ENCODE measurements around the gene FBXO41.

Gene FBXO41

GRCh38 chr2:73260338-73260984 lies 23.8 kb downstream of the FBXO41 start:
- no peak for DNase-seq

DNA sequence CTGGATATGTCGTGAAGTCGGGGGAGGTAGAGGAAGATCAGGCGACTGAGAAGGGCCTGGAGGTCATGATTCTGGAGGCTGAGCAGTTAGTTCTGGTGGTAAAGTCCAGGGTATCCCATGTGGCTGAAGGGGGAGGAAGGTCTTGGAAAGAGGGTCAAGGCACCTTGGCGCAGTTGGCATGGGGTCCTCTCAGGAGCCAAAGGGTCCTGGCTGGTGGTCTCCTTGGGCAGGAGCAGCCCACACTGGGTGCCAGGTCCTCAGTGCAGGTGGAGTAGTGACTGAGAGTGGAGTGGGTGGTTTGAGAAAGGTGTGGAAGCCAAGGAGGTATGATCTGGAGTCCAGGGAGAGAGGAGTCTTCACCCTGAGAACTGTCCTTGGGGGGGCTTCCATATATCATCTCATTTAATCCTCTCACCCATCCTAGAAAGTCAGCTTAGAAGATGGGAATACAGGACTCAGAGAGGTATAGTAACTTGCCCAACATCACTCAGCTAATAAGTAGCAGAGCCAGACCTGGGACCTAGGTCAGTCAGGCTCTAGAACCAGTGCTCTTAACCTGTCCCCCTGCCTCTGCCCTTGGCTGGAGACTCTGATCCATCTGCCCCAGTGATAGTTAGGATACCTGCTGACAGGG lies 24.5 kb downstream of the FBXO41 start:
- no peak for DNase-seq

DNA sequence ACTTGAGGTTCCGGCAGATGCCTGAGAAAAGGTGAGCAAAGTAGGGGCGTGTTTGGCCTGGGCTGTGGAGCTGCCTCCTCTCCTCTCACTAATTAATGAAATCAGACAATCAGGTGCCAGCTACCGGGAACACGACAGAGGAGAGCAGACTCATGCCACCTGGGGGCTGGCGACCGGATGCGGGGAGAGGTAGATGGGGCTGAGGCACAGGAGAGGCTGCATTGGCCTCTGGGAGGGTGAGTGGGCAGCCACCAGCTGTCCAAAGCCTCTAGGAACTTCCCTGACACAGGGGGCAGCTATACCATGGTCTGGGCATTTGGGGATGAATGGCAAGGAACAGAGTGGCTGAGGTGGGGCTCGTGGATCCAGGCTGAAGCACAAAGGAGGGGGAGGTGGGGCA lies 25.0 kb downstream of the FBXO41 start:
- DNase-seq: no peak

GRCh38 chr2:73258913-73259215 lies 25.4 kb downstream of the FBXO41 start:
- DNase-seq: no peak

- no peak for DNase-seq
Observed at GRCh38 chr2:73258186-73258912, 25.9 kb downstream of the FBXO41 start.

DNA sequence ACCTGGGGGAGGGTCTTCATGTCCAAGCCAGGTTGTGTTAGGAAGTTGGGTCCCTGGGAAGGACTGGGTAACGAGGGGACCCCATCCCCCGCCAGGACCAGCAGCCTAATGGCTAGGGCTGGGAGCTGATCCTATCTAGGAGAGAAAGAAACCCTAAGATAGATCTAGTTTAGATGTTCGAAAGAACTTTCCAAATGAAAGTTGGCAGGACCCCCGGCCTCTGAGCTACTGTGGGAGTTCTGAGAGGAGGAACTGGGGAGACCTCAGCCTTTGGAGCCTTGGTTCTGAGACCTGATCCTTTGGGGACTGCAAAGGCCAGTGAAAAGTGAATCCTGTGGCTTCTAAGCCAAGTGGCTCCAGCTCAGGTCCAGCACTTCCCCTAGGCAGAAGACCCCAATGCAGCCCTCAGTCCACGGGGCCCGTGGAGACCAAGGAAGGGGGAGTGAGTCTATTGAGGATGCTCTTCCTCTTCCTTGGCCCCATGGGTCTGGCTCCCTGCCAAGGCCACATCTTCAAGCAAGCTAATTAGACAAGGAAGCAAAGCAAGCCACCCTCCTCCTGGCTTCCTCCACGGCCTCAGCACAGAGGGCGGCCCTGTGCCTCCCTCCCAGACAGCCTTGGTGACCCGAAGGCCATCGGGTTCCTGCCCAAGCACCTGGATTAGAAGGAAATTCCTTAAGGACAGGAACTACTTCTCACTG lies 26.7 kb downstream of the FBXO41 start:
- DNase-seq: no peak

- DNase-seq: no peak
Observed at GRCh38 chr2:73257021-73257420, 27.3 kb downstream of the FBXO41 start.

DNA sequence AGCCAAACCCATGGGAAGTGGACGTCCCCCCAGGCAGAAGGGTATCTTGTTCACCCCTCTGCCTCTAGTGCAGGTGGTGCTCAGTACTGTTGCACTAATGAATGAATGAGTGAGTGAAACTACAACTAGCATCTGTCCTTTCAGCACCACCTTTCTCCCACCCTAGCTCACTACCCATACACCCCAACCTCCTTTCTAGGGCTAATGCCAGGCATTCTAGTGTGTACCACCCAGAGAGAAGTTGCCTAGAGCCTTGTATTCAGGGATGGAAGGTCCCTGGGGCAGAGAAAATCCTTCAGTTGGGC lies 27.7 kb downstream of the FBXO41 start:
- DNase-seq: no peak

- DNase-seq: no peak
Observed at GRCh38 chr2:73255907-73256617, 28.2 kb downstream of the FBXO41 start.

DNA sequence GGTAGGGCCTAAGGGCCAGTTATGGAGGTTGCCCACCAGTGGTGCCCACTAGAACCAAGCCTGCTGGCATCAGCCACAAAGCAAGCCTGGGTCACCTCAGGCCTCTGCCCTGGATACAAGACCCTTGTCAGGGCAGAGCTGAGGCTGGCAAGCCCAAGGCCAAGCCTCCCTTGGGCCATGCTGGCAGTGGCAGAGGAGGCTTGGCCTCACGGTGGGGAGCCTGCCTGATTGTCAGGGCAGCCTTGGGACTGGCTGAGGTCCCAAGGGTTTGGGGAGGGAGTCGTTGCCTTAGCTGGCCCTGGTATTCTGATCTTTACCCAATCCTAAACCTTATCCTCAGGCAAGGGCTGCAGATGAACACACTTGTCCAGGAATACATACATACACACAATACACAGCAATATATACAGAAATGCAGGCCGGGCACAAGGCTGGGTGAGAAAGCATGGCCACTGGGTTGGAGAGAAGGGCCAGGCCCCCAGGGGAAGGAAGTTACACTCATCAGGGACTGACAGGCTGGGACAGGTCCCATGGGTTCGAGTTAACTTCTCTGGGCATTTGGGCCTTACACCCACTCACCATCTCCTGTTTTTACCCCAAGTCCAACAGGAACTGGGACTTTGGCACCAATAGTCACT lies 29.2 kb downstream of the FBXO41 start:
- no peak for DNase-seq

- no peak for DNase-seq
Observed at GRCh38 chr2:73254343-73255006, 29.8 kb downstream of the FBXO41 start.

DNA sequence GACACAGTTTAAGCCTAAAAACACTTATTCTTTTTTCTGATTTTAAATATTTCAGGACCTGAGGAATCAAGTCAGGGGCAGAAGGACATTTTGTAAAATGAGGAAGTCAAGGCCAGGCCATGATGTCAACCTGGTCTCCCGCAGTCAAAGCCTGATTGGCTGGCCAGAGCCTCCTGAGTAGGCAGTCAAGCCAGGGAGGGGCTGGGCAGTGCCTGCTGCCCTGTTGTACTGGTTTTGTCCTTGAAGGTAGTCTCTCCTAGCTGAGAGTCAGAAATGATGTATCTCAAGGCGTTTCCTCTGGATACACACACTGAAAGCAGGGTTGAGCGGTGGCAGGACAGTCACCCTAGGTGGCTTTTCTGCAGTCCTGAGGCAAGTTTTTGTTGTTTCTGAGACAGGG lies 30.4 kb downstream of the FBXO41 start:
- DNase-seq: no peak

GRCh38 chr2:73253400-73253799 lies 30.9 kb downstream of the FBXO41 start:
- DNase-seq: no peak

- no peak for DNase-seq
Observed at GRCh38 chr2:73252238-73253027, 31.8 kb downstream of the FBXO41 start.

GRCh38 chr2:73250872-73251846 lies 33.1 kb downstream of the FBXO41 start:
- no peak for DNase-seq

GRCh38 chr2:73249636-73250035 lies 34.6 kb downstream of the FBXO41 start:
- no peak for DNase-seq

GRCh38 chr2:73246850-73247249 lies 37.4 kb downstream of the FBXO41 start:
- no peak for DNase-seq

GRCh38 chr2:73244580-73244979 lies 39.7 kb downstream of the FBXO41 start:
- no peak for DNase-seq

- no peak for DNase-seq
Observed at GRCh38 chr2:73243884-73244570, 40.3 kb downstream of the FBXO41 start.

DNA sequence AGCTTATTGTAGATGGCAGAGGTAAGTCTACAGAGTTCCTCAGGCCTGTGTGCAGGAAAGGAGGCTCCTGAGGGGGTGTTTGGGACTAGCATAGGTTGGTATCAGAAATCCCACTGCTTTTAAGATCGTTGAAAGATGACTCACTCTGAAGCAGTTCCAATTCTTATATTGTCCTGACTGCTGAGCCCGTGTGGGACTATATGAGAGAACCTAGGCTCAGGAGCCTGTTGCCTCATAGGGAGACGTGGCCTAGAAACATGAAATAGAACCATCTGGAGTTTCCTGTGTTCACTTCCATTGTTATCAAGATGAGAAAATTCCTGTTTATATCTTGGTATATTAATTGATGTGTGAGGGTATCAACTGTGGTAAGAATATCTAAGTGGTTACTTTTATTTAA lies 44.5 kb downstream of the FBXO41 start:
- no peak for DNase-seq
